Measurements from ENCODE around the gene ROBO4. TPM values are rescaled to one million over a fixed set of nuclear protein-coding genes. Genes with fewer than 3 reads are reported as not detected.

The ROBO4 gene
- total RNA-seq, 4 donors from 2014 or later, result 13.9 to 33.6 (median 23.4) TPM

DNA sequence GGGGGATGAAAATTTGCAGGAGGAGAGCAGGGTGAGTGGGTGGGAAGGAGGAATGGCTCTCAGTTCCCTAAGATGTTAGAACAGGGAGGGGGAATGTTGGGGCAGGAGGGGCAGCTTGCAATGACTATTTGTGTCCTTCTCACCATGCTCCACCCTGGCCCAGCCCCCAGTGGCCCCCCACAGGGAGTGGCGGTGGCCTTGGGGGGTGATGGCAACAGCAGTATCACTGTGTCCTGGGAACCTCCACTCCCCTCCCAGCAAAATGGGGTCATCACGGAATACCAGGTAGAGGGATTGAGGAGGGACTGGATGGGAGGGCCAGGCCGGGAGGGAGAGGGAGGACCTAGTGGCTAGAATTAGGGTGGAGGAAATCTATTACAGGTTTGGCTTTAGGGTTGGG is 22.3 kb downstream of the ROBO4 start:
- Histone ChIP-seq H3K4me1 (peaks cover 0 to 29% (median 3%) of the 10 kb centered on the region in 3 donors), H3K4me3 (peak overlapping the region in 1 of 2 donors; percentile 67), H3K27me3 (peaks cover 46% of the 10 kb centered on the region), H3K9me3 (no peaks in the 10 kb centered on the region), H3K27ac (no peak overlapping the region), H3K36me3 (no peaks in the 10 kb centered on the region)
- ATAC-seq, result no peak
- WGBS, 2 donors (ENCODE audit: low coverage in 1 of 2), result 29% methylated on average over 1 of the region's 3 CpGs; no CpG with 5 or more reads in 1 of the 2 donors
- TF ChIP-seq POLR2AphosphoS5 (IDR thresholded peaks at IDR 0.05) (no peak), POLR2A (IDR thresholded peaks at IDR 0.05) (no peak), EP300 (IDR thresholded peaks at IDR 0.05) (no peak)
- TF ChIP-seq, protein P1, sequence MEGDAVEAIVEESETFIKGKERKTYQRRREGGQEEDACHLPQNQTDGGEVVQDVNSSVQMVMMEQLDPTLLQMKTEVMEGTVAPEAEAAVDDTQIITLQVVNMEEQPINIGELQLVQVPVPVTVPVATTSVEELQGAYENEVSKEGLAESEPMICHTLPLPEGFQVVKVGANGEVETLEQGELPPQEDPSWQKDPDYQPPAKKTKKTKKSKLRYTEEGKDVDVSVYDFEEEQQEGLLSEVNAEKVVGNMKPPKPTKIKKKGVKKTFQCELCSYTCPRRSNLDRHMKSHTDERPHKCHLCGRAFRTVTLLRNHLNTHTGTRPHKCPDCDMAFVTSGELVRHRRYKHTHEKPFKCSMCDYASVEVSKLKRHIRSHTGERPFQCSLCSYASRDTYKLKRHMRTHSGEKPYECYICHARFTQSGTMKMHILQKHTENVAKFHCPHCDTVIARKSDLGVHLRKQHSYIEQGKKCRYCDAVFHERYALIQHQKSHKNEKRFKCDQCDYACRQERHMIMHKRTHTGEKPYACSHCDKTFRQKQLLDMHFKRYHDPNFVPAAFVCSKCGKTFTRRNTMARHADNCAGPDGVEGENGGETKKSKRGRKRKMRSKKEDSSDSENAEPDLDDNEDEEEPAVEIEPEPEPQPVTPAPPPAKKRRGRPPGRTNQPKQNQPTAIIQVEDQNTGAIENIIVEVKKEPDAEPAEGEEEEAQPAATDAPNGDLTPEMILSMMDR (IDR thresholded peaks at IDR 0.05), result no peak

DNA sequence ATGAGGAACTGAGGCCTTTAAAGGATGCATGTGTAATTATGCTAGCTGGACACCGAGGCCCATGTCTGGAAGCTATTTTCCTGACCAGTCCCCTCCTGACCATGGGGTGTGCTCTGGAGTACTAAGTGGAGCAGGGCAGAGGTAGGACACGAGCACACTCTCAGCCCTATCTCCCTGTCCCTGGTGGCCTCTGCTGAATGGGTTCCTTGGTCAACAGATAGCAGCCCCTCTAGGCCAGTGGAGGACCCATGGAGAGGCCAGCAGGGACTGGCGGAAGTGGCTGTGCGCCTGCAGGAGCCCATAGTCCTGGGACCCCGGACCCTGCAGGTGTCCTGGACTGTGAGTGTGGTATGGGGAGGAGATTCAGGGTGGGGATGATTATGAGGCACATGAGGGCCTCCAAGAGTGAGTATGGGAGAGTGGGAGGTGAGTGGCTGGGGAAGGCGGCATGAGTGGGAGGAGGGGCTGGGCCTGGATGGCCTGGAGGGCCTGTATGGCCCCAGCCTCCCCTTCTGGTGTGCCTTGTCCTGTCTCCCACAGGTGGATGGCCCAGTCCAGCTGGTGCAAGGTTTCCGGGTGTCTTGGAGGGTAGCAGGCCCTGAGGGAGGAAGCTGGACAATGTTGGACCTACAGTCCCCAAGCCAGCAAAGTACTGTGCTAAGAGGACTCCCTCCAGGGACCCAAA is 23.0 kb downstream of the ROBO4 start:
- Histone ChIP-seq H3K27ac (no peak overlapping the region), H3K4me3 (no peak overlapping the region), H3K9me3 (no peaks in the 10 kb centered on the region), H3K4me1 (peaks cover 0 to 29% (median 3%) of the 10 kb centered on the region in 3 donors), H3K27me3 (peaks cover 53% of the 10 kb centered on the region), H3K36me3 (no peaks in the 10 kb centered on the region)
- WGBS, 2 donors (ENCODE audit: low coverage in 1 of 2), result 100% methylated on average over 1 of the region's 7 CpGs
- TF ChIP-seq EP300 (IDR thresholded peaks at IDR 0.05) (no peak), POLR2A (IDR thresholded peaks at IDR 0.05) (no peak), POLR2AphosphoS5 (IDR thresholded peaks at IDR 0.05) (no peak)
- TF ChIP-seq, protein P1 (IDR thresholded peaks at IDR 0.05), result no peak
- ATAC-seq, result no peak

DNA sequence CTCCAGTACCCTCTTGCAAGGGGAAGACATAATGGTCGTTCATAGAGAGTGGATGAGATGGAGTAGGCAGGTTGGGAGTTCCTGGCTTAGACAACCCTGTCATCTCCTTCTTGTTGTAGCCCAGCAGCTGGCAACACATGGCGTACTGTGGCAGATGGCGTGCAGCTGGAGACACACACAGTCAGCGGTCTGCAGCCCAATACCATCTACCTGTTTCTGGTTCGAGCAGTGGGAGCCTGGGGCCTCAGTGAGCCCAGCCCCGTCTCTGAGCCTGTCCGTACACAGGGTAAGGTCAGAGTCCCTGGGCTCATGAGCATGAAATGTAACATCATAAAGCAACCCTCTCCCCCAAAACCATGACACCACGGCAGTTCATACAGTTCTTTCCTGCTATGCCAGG is 23.7 kb downstream of the ROBO4 start:
- Histone ChIP-seq H3K27me3 (peaks cover 60% of the 10 kb centered on the region), H3K36me3 (no peaks in the 10 kb centered on the region), H3K4me1 (peaks cover 0 to 34% (median 7%) of the 10 kb centered on the region in 3 donors), H3K27ac (no peak overlapping the region), H3K4me3 (no peak overlapping the region), H3K9me3 (no peaks in the 10 kb centered on the region)
- ATAC-seq, result no peak
- no peak for TF ChIP-seq EP300 (IDR thresholded peaks at IDR 0.05)
- TF ChIP-seq POLR2AphosphoS5 (IDR thresholded peaks at IDR 0.05), result no peak
- TF ChIP-seq, protein P1 (IDR thresholded peaks at IDR 0.05), result no peak
- TF ChIP-seq POLR2A (IDR thresholded peaks at IDR 0.05), result no peak
- 67 to 90% methylated on average over 1 to 2 of the region's 8 CpGs for WGBS, 2 donors (ENCODE audit: low coverage in 1 of 2)

DNA sequence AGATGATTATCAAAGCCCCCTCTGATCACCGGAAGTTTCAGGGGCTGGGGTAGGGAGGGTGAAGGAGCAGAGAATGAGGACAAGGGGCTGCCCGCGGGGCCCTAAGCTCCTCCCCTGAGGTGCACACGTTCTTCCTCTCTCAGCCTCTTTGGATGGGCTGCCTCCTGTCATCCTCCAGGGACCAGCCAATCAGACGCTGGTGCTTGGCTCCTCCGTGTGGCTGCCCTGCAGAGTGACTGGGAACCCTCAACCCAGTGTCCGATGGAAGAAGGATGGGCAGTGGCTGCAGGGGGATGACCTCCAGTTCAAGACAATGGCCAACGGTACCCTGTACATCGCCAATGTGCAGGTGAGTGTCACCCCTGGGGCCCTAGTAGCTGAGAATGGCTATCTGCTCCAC is 24.9 kb downstream of the ROBO4 start:
- TF ChIP-seq, protein P1 (IDR thresholded peaks at IDR 0.05), result no peak
- TF ChIP-seq EP300 (IDR thresholded peaks at IDR 0.05), result no peak
- no peak for TF ChIP-seq POLR2A (IDR thresholded peaks at IDR 0.05)
- TF ChIP-seq POLR2AphosphoS5 (IDR thresholded peaks at IDR 0.05), result no peak
- H3K27me3 ChIP-seq, result peaks cover 72% of the 10 kb centered on the region
- H3K27ac ChIP-seq, result no peak overlapping the region
- H3K4me1 ChIP-seq, result peaks cover 0 to 38% (median 12%) of the 10 kb centered on the region in 3 donors
- no peak for ATAC-seq
- WGBS, 2 donors (ENCODE audit: low coverage in 1 of 2), result 0 to 5% methylated on average over 2 to 4 of the region's 9 CpGs
- no peaks in the 10 kb centered on the region for H3K36me3 ChIP-seq
- H3K9me3 ChIP-seq, result no peaks in the 10 kb centered on the region
- no peak overlapping the region for H3K4me3 ChIP-seq

DNA sequence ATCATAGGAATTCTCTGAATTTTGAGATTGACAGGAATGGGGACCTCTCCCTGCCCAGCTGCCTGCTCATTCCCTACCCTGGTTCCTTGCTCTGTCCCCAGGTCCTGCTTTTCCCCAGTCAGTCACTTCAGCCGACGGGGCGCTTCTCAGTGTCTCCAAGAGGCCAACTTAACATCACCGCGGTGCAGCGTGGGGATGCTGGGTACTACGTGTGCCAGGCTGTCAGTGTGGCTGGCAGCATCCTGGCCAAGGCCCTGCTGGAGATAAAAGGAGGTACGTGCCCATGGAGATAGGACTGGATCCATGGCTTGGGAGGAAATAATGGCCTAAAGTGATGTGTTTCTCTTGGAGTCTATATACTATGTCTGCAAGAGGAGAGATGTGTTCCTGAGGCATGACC is 25.4 kb downstream of the ROBO4 start:
- no peak overlapping the region for H3K27ac ChIP-seq
- ATAC-seq, result no peak
- no peak overlapping the region for H3K4me3 ChIP-seq
- H3K27me3 ChIP-seq, result peaks cover 77% of the 10 kb centered on the region
- H3K4me1 ChIP-seq, result peaks cover 0 to 38% (median 12%) of the 10 kb centered on the region in 3 donors
- WGBS, 2 donors (ENCODE audit: low coverage in 1 of 2), result 67% methylated on average over 3 of the region's 8 CpGs; no CpG with 5 or more reads in 1 of the 2 donors
- no peaks in the 10 kb centered on the region for H3K36me3 ChIP-seq
- no peak for TF ChIP-seq POLR2A (IDR thresholded peaks at IDR 0.05)
- TF ChIP-seq, protein P1 (IDR thresholded peaks at IDR 0.05), result no peak
- TF ChIP-seq POLR2AphosphoS5 (IDR thresholded peaks at IDR 0.05), result no peak
- TF ChIP-seq EP300 (IDR thresholded peaks at IDR 0.05), result no peak
- no peaks in the 10 kb centered on the region for H3K9me3 ChIP-seq
